ENCODE results near the gene SLC5A11. TPM values are rescaled to one million over a fixed set of nuclear protein-coding genes. Genes with fewer than 3 reads are reported as not detected.

The SLC5A11 gene
- total and polyA plus RNA-seq, 2 of the 13 experiments (the other 11 are each of a cell fraction or from before 2014, with no cell fraction given) = 1.2 to 3.3 TPM

- TF ChIP-seq, protein P1, sequence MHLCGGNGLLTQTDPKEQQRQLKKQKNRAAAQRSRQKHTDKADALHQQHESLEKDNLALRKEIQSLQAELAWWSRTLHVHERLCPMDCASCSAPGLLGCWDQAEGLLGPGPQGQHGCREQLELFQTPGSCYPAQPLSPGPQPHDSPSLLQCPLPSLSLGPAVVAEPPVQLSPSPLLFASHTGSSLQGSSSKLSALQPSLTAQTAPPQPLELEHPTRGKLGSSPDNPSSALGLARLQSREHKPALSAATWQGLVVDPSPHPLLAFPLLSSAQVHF (CRISPR knock-in tag; IDR thresholded peaks at IDR 0.05) = no peak
These were observed 108.0 kb downstream of the SLC5A11 start (continued) for GRCh38 chr16:24953721-24954120.

- DNase-seq (ENCODE audit: low spot score) (no peak), ATAC-seq (no peak), FAIRE-seq (no peak)
- H3K9ac ChIP-seq (ENCODE audit: insufficient read depth, low read depth, low read length) = no peak overlapping the region
- H3K9me3 ChIP-seq (ENCODE audit: low read length) = no peaks in the 10 kb centered on the region
- BruUV-seq (replicated peaks) = no TSS peak
- H3K27me3 ChIP-seq (ENCODE audit: control insufficient read depth in 1 of 2, insufficient read depth in 2 of 2, low read length in 2 of 2) = no peaks in the 10 kb centered on the region
- in situ Hi-C loops (cut with HindIII; ENCODE audit: extremely low pct_ligation_motif_present, low pct_unique_long_range_greater_than_20kb) = no loop called here
- no peaks in the 10 kb centered on the region for H3K4me1 ChIP-seq (ENCODE audit: insufficient read depth, low read length)
- no peak overlapping the region for H3K4me2 ChIP-seq (ENCODE audit: low read depth, low read length)
- TF ChIP-seq FLYWCH1 (CRISPR knock-in tag; IDR thresholded peaks at IDR 0.05) = no peak
- TF ChIP-seq ZNF639 (CRISPR knock-in tag; conservative IDR thresholded peaks at IDR 0.05) = no peak
- no peak for TF ChIP-seq BRD4 (CRISPR knock-in tag; IDR thresholded peaks at IDR 0.05)
- no peak overlapping the region for H3K27ac ChIP-seq (ENCODE audit: extremely low read length, insufficient read depth, low read length)
- H3K4me3 ChIP-seq (replicated peaks in 1 of 3; ENCODE audit: insufficient read depth in 1 of 3, low read depth in 2 of 3, low read length in 3 of 3) = no peak overlapping the region
- POLR2A ChIA-PET = no interaction called here
- CTCF ChIA-PET (ENCODE audit: low intra/inter-chr PET ratio, low total read pairs) = no interaction called here
- no peaks in the 10 kb centered on the region for H4K20me1 ChIP-seq (ENCODE audit: insufficient read depth, low read length)
- intact Hi-C loops (cut with micrococcal nuclease; ENCODE audit: unreplicated experiment) = no loop called here
- H3K79me2 ChIP-seq (ENCODE audit: insufficient read depth, low read length) = no peaks in the 10 kb centered on the region
- WGBS (ENCODE audit: low lambda C conversion rate) = 97% methylated on average over 4 of the region's 4 CpGs
- no peak overlapping the region for H2AFZ ChIP-seq (ENCODE audit: low read length)
- H3K36me3 ChIP-seq (replicated peaks in 1 of 2; ENCODE audit: control insufficient read depth in 1 of 2, insufficient read depth in 2 of 2, low read length in 2 of 2) = peaks cover 39 to 82% of the 10 kb centered on the region in 2 experiments
These were observed 108.4 kb downstream of the SLC5A11 start for GRCh38 chr16:24954137-24954536.

All from HepG2 (cell line).